Measurements from ENCODE around the gene KRT76.

KRT76 gene

GRCh38 chr12:52790427-52791270 is 13.5 kb upstream of the KRT76 start:
- no peak for TF ChIP-seq CTCF (IDR thresholded peaks at IDR 0.05)
- TF ChIP-seq ZFX (IDR thresholded peaks at IDR 0.05; ENCODE audit: borderline replicate concordance) = no peak

GRCh38 chr12:52789637-52790426 is 12.7 kb upstream of the KRT76 start:
- no peak overlapping the region for H3K27ac ChIP-seq
- TF ChIP-seq CTCF (IDR thresholded peaks at IDR 0.05) (no peak), ZFX (IDR thresholded peaks at IDR 0.05; ENCODE audit: borderline replicate concordance) (no peak)

More at GRCh38 chr12:52790427-52791270, 13.5 kb upstream of the KRT76 start:
- no peak overlapping the region for H3K27ac ChIP-seq

GRCh38 chr12:52788876-52789636 is 11.9 kb upstream of the KRT76 start:
- no peak overlapping the region for H3K27ac ChIP-seq
- TF ChIP-seq CTCF (IDR thresholded peaks at IDR 0.05) (no peak), ZFX (IDR thresholded peaks at IDR 0.05; ENCODE audit: borderline replicate concordance) (no peak)

GRCh38 chr12:52788192-52788875 is 11.2 kb upstream of the KRT76 start:
- no peak overlapping the region for H3K27ac ChIP-seq
- no peak for TF ChIP-seq CTCF (IDR thresholded peaks at IDR 0.05)

- TF ChIP-seq CTCF (IDR thresholded peaks at IDR 0.05) (no peak), ZFX (IDR thresholded peaks at IDR 0.05; ENCODE audit: borderline replicate concordance) (no peak)
- no peak overlapping the region for H3K27ac ChIP-seq
These were observed 10.4 kb upstream of the KRT76 start for GRCh38 chr12:52787324-52788191.

- H3K27ac ChIP-seq = no peak overlapping the region
- no peak for TF ChIP-seq ZFX (IDR thresholded peaks at IDR 0.05; ENCODE audit: borderline replicate concordance)
- TF ChIP-seq CTCF (IDR thresholded peaks at IDR 0.05) = no peak
These were observed 7.8 kb upstream of the KRT76 start for GRCh38 chr12:52784909-52785308.
